Occipital lobe (tissue), 2 donors: ENCODE results near the gene NYAP1. TPM values are rescaled to one million over a fixed set of nuclear protein-coding genes. Genes with fewer than 3 reads are reported as not detected.
"Not testable (repeated sequence)": the region's sequence is repeated elsewhere in the genome, so short reads cannot be mapped to it uniquely, and the experiment has no call there.

Experiments used
- DNase-seq: peaks from one replicate; lab custom pipeline; 2025; lab: John Stamatoyannopoulos, UW
- total RNA-seq: library from RNA; depleted of rRNA; stranded (reverse); fragments of >200 nt; gene quantifications from one replicate; pipeline ENCODE4 v1.2.3, GENCODE V29; 2014

Gene NYAP1
- total RNA-seq, 1 donor from 2014 or later: 47.9 TPM

DNA sequence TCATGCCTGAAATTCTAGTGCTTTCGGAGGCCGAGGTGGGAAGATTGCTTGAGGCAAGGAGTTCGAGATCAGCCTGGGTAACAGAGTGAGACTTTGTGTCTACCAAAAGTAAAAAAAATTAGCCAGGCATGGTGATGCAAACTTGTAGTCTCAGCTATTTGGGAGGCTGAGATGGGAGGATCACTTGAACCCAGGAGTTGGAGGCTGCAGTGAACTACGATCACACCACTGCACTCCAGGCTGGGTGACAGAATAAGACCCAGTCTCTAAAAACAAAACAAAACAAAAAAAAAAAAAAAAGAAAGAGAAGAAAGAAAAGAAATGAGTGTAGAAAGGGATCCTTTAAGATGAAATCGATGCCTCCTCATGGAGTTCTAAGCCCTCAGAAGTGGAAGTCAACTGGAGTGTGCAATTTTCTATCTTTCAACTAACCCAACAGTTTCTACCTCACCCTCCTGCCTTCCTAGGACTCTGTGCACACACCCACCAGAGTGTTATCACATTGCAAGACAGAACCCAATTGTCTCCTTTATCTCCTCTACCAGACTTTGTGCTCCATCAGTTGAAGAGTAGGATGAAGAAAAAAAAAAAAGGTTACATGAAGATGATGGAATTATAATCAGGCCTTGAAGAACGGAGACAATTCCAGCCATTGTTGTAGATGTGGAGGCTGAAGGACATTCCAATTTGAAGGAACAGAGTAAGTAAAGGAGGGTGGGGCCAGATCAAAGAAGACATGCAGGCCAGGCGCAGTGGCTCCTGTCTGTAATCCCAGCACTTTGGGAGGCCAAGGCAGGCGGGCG lies 26.9 kb downstream of the NYAP1 start:
- DNase-seq: no peak

DNA sequence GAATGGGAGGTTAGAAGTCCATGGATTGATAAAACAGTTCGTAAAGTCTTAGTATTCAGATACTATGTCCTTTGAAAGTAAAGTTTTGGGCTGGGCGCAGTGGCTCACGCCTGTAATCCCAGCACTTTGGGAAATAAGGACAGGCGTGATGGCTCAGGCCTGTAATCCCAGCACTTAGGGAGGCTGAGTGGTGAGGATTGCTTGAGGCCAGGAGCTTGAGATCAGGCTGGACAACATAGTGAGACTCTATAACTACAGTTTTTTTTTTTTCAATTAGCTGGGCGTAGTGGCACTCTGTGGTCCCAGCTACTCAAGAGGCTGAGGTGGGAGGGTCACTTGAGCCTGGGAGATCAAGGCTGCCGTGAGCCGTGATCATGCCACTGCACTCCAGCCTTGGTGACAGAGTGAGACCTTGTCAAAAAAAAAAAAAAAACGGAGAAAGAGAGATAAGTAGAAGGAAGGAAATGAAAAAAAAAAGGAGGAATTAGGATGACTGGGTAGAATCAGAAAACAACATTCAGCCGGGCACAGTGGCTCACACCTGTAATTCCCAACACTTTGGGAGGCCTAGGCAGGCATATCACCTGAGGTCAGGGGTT lies 29.6 kb downstream of the NYAP1 start:
- no peak for DNase-seq

DNA sequence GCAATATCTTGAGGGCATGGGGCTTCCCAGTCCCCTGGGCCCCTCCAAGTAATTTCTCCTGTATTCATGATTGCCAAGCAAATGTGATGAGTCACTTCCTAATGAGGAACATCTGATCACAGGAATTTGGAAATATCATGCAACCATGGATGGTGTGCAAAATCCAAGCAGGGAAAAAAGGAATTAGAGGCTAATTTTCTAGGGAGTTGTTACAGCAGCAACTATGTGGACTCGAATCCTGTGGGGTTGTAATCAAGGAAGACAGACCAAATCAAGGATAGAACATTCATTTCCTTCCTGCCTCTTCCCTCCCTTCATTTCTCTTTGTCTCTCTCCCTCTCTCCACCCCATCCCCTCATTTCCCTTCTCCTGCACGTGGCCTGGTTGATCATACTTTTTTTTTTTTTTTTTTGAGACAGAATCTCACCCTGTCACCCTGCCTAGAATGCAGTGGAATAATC lies 31.4 kb downstream of the NYAP1 start:
- no peak for DNase-seq

DNA sequence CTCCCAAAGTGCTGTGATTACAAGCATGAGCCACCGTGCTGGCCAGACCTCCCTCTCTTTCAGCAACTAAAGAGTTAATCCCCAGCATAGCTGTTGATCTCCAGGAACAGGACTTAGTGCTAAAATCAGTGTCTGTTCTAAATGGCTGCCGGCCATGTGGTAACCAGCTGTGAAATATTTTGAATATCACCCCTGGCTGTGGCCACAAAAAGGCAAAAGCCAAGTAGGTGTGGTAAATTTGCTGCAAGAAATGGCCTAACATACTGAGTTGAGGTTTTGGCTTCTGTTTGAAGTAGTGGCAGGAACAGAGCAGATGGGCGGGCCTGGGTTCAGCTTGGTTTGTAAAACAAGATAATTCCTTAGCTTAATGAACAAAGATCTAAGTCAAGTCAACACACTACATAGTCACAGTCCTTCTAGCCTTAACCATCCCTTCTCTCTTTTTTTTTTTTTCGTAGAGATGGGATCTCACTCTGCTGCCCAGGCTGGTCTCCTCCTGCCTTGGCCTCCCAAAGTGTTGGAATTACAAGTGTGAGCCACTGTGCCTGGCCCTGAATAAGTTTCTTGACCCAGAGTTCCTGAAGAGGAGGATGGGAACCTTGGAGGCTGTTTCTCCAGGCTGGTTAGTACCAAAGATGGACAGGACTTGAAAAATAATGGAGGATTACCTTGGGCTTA lies 32.5 kb downstream of the NYAP1 start:
- DNase-seq: no peak

DNA sequence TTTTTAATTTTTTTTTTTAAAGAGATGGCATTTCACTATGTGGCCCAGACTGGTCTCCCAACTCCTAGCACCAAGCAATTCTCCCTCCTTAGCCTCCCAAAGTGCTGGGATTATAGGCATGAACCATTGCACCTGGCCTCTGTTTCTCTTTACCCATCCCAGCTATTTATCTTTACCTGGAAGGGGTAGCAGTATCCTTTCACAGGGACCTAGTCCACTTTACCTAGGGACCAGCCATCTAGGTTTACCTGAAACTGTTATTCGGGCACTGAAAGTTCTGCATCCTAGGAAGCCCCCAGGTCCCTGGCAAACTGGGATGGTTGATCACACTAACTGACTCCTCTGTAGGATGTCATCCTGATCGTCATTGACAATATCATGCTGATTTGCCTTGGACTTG lies 33.6 kb downstream of the NYAP1 start:
- DNase-seq: no peak

DNA sequence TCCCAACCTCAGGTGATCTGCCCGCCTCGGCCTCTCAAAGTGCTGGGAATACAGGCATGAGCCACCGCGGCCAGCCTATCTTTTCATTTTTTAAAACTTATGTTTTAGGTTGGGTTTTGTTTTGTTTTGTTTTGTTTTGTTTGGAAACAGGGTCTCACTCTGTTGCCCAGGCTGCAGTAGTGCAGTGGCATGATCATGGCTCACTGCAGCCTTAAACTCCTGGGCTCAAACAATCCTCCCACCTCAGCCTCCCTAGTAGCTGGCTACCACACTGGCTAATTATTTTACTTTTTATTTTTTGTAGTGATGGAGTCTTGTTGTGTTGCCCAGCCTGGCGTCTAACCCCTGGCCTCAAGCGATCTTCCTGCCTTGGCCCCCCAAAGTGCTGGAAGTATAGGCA lies 35.9 kb downstream of the NYAP1 start:
- no peak for DNase-seq

DNA sequence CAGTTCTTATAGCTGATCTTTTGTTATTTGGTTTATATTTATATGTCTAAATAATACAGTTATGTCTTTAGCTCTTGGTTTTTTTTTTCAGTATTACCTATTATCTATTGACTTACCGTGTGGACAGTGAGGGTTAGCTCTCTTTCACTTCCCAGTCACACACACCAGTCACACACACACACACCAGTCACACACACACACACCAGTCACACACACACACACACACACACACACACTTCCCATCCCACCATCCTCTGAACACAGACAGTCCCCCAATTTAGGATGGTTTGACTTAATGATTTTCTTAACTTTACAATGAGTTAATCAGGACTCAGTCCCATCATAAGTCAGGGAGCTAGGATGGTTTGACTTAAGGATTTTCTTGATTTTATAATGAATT lies 36.4 kb downstream of the NYAP1 start:
- no peak for DNase-seq

DNA sequence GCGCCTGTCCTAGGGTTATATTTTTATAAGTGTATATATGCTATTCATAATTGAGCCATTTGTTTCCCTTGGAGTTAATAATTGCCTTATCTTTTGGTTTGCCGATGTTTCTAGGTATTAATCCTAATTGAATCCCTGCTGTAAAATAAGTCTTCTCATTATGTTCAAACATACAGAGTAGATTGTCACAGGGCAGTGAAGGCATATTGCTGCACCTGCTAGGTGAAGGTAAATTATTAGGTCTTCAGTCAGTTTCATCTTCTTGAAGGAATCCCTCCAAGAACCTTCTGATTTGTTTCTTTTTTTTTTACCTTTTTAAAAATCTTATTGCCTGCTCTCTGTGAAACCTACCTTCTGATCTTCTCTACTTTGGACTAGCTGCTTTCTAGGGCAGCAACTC lies 37.3 kb downstream of the NYAP1 start:
- no peak for DNase-seq

DNA sequence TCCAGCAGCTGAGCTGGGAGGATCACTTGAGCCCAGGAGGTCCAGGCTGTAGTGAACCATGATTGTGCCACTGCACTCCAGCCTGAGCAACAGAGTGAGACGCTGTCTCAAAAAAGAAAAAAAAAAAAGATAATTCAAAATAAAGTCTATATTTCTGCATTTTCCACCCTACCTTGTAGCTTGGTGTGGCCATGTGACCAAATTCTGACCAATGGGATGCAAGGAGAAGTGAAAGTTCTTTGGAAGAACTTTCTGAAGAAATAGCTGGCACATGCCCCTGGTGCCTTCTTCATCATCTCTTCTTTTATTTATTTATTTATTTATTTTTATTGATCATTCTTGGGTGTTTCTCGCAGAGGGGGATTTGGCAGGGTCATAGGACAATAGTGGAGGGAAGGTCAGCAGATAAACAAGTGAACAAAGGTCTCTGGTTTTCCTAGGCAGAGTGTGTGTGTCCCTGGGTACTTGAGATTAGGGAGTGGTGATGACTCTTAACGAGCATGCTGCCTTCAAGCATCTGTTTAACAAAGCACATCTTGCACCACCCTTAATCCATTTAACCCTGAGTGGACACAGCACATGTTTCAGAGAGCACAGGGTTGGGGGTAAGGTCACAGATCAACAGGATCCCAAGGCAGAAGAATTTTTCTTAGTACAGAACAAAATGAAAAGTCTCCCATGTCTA lies 38.3 kb downstream of the NYAP1 start:
- DNase-seq: not testable (repeated sequence)

DNA sequence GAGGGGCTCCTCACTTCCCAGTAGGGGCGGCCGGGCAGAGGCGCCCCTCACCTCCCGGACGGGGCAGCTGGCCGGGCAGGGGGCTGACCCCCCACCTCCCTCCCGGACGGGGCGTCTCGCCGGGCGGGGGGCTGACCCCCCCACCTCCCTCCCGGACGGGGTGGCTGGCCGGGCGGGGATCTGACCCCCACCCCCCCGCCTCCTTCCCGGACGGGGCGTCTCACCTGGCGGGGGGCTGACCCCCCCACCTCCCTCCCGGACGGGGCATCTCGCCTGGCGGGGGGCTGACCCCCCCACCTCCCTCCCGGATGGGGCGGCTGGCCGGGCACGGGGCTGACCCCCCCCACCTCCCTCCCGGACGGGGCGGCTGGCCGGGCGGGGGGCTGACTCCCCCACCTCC lies 39.5 kb downstream of the NYAP1 start:
- DNase-seq: not testable (repeated sequence)

DNA sequence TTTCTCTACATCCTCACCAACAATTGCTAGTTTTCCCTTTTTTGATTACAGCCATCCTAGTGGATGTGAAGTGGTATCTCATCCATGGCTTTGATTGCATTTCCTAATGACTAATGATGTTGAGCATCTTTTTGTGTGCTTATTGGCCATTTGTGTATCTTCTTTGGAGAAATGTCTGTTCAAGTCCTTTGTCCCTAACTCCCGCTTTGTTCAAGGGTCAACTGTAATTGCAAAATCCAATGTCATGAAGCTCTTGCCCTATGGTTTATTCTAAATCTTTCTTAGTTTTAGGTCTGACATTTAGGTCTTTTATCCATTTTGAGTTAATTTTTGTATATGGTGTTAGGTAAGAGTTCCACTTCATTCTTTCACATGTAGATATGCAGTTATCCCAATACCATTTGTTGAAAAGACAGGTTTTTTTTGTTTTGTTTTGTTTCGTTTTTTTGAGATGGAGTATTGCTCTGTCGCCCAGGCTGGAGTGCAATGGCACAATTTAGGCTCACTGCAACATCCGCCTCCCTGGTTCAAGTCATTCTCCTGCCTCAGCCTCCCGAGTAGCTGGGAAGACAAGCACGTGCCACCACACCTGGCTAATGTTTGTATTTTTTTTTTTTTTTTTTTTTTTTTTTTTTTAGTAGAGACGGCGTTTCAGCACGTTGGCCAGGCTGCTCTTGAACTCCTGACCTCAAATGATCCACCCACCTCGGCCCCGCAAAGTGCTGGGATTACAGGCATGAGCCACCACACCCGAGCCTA lies 44.6 kb downstream of the NYAP1 start:
- not testable (repeated sequence) for DNase-seq

DNA sequence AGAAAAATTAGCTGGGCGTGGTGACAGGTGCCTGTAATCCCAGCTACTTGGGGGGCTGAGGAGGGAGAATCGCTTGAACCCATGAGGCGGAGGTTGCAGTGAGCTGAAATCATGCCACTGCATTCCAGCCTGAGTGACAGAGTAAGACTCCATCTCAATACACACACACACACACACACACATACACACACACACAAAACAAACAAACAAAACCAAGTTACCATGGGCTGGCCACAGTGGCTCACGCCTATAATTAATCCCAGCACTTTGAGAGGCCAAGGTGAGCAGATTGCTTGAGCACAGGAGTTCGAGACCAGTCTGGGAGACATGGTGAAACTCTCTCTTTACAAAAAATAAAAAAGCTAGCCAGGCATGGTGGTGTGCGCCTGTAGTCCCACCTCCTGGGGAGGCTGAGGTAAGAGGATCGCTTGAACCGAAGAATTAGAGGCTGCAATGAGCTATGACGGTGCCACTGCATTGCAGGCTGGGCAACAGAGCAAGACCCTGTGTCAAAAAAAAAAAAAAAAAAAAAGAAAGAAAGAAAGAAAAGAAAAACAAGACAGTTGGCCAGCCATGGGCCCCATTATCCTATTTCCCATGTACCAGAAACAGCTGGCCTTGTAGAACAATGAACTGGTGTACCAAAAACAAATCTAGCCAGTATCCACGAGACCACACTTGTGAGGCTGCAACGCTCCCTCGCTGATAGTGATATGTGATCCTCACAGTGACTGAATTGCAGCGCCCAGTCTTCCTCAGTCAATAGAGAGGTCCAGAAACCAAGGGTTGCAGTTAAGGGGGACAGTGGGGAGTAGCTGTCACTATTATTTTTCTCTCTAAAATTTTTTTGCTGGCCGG lies 48.7 kb downstream of the NYAP1 start:
- DNase-seq: no peak

DNA sequence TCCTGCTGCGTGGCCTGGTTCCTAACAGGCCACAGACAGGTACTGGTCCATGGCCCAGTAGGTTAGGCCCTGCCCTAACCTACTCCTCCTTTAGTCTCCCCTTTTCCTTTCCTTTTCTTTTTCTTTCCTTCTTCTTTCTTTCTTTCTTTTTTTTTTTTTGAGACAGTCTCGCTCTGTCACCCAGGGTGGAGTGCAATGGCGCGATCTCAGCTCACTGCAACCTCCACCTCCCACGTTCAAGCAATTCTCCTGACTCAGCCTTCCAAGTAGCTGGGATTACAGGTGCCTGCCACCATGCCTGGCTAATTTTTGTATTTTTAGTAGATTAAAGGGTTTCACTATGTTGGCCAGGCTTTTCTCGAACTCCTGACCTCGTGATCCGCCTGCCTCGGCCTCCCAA lies 52.3 kb downstream of the NYAP1 start:
- not testable (repeated sequence) for DNase-seq

DNA sequence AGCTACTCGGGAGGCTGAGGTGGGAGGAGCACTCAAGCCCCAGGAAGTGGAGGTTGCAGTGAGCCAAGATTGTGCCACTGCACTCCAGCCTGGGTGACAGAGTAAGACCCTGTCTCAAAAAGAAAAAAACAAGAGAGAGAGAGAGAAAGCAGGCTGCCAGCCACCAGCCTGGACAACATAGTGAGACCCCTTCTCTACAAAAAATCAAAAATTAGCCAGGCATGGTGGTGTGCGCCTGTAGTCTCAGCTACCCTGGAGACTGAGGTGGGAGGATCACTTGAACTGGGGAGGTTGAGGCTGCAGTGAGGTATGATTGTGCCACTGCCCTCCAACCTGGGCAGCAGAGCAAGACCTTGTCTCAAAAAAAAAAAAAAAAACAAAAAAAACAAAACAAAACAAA lies 53.0 kb downstream of the NYAP1 start:
- not testable (repeated sequence) for DNase-seq

DNA sequence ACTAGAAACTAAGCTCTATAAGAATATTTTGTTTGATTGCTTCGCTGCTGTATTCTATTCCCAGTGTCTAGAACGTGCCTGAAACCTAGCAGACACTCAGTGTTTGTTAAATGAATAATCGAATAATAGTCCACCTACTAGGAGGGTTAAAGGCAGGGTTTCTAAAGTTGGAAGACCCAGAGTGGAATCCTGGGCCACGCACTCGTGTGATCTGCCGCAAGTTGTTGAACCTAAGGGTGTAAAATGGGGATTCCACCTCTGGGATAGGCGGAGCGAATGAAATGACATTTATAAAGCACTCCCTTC lies 54.6 kb downstream of the NYAP1 start:
- DNase-seq: no peak

DNA sequence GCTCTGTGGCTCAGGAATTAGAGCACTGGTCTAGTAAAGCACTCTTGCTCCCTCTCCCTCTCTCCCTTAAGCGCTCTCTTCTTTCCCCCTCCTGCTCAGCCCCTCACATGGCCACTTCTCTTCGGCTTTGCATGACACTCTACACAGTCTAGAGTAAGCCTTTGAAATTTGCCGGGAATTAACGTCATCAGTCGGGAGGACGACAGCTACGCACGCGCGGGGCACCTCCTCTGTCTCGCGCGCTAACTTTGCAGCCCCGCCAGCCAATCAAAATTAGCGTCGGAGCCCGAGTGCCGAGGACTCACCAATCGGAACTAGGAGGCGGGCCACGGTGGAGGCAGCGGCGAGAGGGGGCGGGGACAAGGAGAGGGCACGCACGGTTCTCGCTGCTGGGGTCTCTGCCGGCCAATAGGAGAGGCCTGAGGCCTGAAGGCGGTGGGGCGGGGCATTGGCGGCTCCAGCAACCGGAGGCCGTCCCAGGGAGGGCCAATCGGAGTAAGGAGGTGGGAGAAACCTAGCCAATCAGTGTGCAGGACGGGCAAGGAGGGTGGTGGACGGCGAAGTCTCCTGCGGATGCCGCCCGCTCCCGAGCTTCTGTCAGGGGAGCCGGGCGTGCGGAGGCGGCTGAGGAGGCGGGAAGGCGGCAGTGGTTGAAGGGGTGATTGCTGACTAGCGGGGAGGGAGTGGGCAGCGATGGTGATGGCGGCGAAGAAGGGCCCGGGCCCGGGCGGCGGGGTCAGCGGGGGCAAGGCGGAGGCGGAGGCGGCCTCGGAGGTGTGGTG lies 55.1 kb downstream of the NYAP1 start, which contains the start of gene AGFG2:
AGFG2 (plus strand) TSS at position 550 of the 782 bp plus-strand sequence; CDS start at position 694, 144 bp downstream.
- peak; percentile 100 for DNase-seq

DNA sequence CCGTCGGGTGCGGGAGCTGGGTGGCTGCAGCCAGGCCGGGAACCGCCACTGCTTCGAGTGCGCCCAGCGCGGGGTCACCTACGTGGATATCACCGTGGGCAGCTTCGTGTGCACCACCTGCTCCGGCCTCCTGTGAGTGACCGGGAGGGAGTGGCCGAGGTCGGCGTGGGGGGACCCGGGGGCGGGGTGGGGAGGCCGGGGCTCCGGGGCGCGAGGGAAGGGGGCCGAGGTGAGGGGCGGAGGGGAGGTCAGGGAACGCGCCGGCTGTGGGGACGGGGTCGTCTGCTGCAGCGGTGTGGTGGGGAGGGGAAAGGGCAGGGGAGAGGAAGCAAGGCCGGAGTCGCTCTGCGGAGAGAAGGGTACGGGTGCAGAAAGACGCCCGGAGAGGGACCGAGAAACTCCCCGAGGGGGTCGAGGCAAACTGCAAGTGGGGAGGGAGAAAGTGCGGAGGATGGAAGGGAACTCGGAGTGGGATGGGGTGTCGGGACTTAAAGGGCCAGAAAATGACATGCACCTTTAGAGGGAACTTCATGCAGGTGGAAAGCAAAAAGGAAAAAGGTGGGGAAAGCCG lies 55.8 kb downstream of the NYAP1 start:
- no peak for DNase-seq

DNA sequence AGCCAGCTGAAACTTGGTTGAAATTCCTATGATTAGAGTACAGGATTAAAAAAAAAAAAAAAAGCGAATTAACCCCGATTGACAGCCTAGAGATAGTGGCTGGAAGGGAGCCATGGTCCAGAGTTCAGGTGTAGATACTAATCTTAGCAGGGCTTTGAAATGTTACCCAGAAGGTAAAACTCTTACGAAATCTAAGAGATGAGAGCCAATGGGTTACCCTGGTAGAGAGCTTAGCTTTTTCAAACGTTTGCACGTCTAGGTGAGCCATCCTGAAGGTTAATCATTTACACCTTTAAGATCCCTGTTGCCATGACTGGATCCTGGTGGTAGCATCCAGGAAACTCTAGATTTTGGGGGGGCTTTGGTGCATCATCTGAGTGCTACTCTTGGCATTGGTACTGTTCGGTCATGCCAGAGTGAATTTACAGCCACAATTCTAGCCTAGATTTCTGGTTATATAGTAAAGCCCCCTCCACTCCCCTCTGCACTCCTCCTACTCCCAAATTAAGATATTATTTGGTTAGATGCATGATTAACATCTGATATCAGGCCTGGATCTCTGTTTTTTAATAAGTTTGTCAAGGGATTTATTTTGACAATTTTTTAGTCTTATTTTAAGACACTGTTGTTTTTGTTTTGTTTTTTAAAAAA lies 56.5 kb downstream of the NYAP1 start:
- no peak for DNase-seq

DNA sequence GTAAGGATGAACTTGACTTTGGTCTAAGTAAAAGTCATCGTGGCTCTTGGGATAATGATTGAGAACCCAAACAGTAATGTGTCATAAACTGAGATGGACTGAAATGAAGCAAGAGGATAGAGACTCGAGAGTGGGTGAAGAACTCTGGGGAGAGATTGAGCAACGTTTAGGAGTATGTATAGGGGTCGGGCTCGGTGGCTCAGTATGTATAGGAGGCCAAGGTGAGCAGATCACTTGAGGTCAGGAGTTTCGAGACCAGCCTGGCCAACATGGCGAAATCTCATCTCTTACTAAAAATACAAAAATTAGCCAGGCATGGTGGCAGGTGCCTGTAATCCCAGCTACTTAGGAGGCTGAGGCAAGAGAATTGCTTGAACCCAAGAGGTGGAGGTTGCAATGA lies 57.6 kb downstream of the NYAP1 start:
- not testable (repeated sequence) for DNase-seq
